Endothelial cell of umbilical vein (primary cell): Measurements from ENCODE around the gene DMD. TPM values are rescaled to one million over a fixed set of nuclear protein-coding genes. Genes with fewer than 3 reads are reported as not detected.

Experiments
- BruUV-seq: library from RNA; stranded (reverse); fragments of 400-500 nt; replicated peaks from 2 replicates; lab custom pipeline; 2021; lab: Mats Ljungman, UMichigan
- CTCF ChIA-PET: fragments of 300-600, 350-600 bp; sonication (Branson Sonifier 250); formaldehyde crosslinking; loops from one replicate; lab custom pipeline; 2021; ENCODE audit warnings: antibody characterized with exemption, inconsistent platforms; lab: Charles Lee
- POLR2A ChIA-PET: fragments of 300-600, 350-600 bp; sonication (Branson Sonifier 250); formaldehyde crosslinking; loops from one replicate; lab custom pipeline; 2021; ENCODE audit warnings: antibody characterized with exemption, inconsistent platforms; lab: Charles Lee
- DNase-seq: peaks from one replicate; pipeline ENCODE4 v3.0.0-alpha.2; 2011; ENCODE audit warnings: low read depth, low spot score
- FAIRE-seq: peaks from 2 replicates; lab custom pipeline; 2011; peaks lifted over from hg19 to GRCh38; lab: Jason Lieb, UNC
- H2AFZ ChIP-seq: 2 replicates; pipeline ENCODE4 v1.6.0; 2012; ENCODE audit warnings: low read depth, low read length, control low read depth, inconsistent platforms
- H3K27ac ChIP-seq: 2 replicates; pipeline ENCODE4 v1.5.1; 2011; ENCODE audit warnings: low read depth, mild to moderate bottlenecking, control low read depth, low read length, moderate library complexity; ENCODE audit not compliant: insufficient read depth
- H3K27me3 ChIP-seq, 2 experiments: 2 replicates each; pipeline versions ENCODE4 v1.6.0 to v1.6.1; 2011; ENCODE audit warnings: low read length in 2 of 2, mixed read lengths in 1 of 2; ENCODE audit not compliant: control insufficient read depth in 2 of 2, insufficient read depth in 2 of 2
- H3K36me3 ChIP-seq, 2 experiments: 2 replicates in 1 of 2; 3 replicates in 1 of 2; pipeline ENCODE4 v1.5.1; 2011; ENCODE audit warnings: low read length in 2 of 2, mild to moderate bottlenecking in 1 of 2, moderate library complexity in 1 of 2; ENCODE audit not compliant: control insufficient read depth in 2 of 2, insufficient read depth in 2 of 2; ENCODE audit errors: extremely low read depth in 1 of 2
- H3K4me1 ChIP-seq: 3 replicates; pipeline ENCODE4 v1.5.1; 2011; ENCODE audit warnings: mild to moderate bottlenecking, low read length; ENCODE audit not compliant: control insufficient read depth, insufficient read depth; ENCODE audit errors: extremely low read depth
- H3K4me2 ChIP-seq: 2 replicates; pipeline ENCODE4 v1.6.1; 2011; ENCODE audit warnings: low read length, control low read depth, mixed read lengths; ENCODE audit not compliant: insufficient read depth
- H3K4me3 ChIP-seq, 3 experiments: fragments of 200-600 bp in 1 of 3; sonication (generic), shearing (Covaris generic) in 1 of 3; replicated peaks in 1 of 3; 2 replicates each; pipeline ENCODE4 v1.5.1; 2011 to 2016; ENCODE audit warnings: control low read depth in 3 of 3, low read length in 3 of 3, mild to moderate bottlenecking in 2 of 3, inconsistent platforms in 1 of 3, low read depth in 1 of 3, moderate library complexity in 1 of 3; ENCODE audit not compliant: insufficient read depth in 1 of 3
- H3K79me2 ChIP-seq: 2 replicates; pipeline ENCODE4 v1.6.0; 2012; ENCODE audit warnings: low read length, inconsistent platforms; ENCODE audit not compliant: control insufficient read depth, insufficient read depth
- H3K9ac ChIP-seq: replicated peaks from 2 replicates; pipeline ENCODE3; 2011; ENCODE audit warnings: low read length, control low read depth; ENCODE audit not compliant: insufficient read depth; ENCODE audit errors: extremely low read depth
- H3K9me1 ChIP-seq: replicated peaks from 3 replicates; pipeline ENCODE4 v1.6.0; 2011; ENCODE audit warnings: mild to moderate bottlenecking, low read length; ENCODE audit not compliant: control insufficient read depth, insufficient read depth; ENCODE audit errors: extremely low read depth
- H3K9me3 ChIP-seq: replicated peaks from 2 replicates; pipeline ENCODE4 v1.5.1; 2012; ENCODE audit warnings: low read length, inconsistent platforms; ENCODE audit not compliant: control insufficient read depth, insufficient read depth
- H4K20me1 ChIP-seq: replicated peaks from 2 replicates; pipeline ENCODE3; 2011; ENCODE audit warnings: mild to moderate bottlenecking, low read length; ENCODE audit not compliant: control insufficient read depth, insufficient read depth; ENCODE audit errors: extremely low read depth
- CTCF ChIP-seq, 2 donors: IDR thresholded peaks; 1 replicate in 1 of 2; 2 replicates in 1 of 2; pipeline ENCODE4 v1.5.1; 2011; ENCODE audit warnings: low read length in 2 of 2, mild to moderate bottlenecking in 2 of 2, moderate library complexity in 2 of 2, control low read depth in 1 of 2, inconsistent platforms in 1 of 2, low read depth in 1 of 2; ENCODE audit not compliant: insufficient read depth in 1 of 2; ENCODE audit errors: extremely low read depth in 1 of 2
- EZH2 ChIP-seq: IDR thresholded peaks from 2 replicates; pipeline ENCODE4 v1.6.1; 2012; ENCODE audit warnings: borderline replicate concordance, low read depth, mild to moderate bottlenecking, moderate library complexity, low read length, inconsistent platforms; ENCODE audit not compliant: severe bottlenecking
- GATA2 ChIP-seq: IDR thresholded peaks from 2 replicates; pipeline ENCODE4 v1.7.0; 2011; ENCODE audit warnings: low read depth, mild to moderate bottlenecking, moderate library complexity, mixed read lengths, low read length; ENCODE audit not compliant: insufficient read length, insufficient read depth
- JUN ChIP-seq: IDR thresholded peaks from 2 replicates; pipeline ENCODE4 v1.6.1; 2011; ENCODE audit warnings: borderline replicate concordance, low read depth; ENCODE audit not compliant: insufficient read length, insufficient read depth
- MYC ChIP-seq: IDR thresholded peaks from one replicate; pipeline ENCODE4 v1.6.1; 2011; ENCODE audit warnings: mild to moderate bottlenecking, low read depth, low read length
- POLR2A ChIP-seq: IDR thresholded peaks from 2 replicates; pipeline ENCODE4 v1.6.1; 2012; ENCODE audit warnings: low read depth, mild to moderate bottlenecking, control low read depth, low read length
- POLR2AphosphoS5 ChIP-seq: IDR thresholded peaks from 2 replicates; pipeline ENCODE4 v1.6.1; 2012; ENCODE audit warnings: low read depth, mild to moderate bottlenecking, control low read depth, low read length, moderate library complexity; ENCODE audit not compliant: insufficient read depth
- dilution Hi-C: fragments of 300-500 bp; cut with MboI; formaldehyde crosslinking; loops from one replicate; pipeline ENCODE4 v1.15.0; 2019; ENCODE audit warnings: low sequenced_read_pairs; ENCODE audit not compliant: extremely low pct_ligation_motif_present
- intact Hi-C: fragments of 100-400 bp; cut with micrococcal nuclease; formaldehyde crosslinking; loops from one replicate; pipeline ENCODE4 v1.10.0; 2022
- polyA plus RNA-seq, 4 experiments: library from polyadenylated mRNA; depleted of rRNA in 3 of 4; stranded (reverse) in 3 of 4; unstranded in 1 of 4; fragments of >200 nt; gene quantifications; 2 replicates each; pipeline versions ENCODE4 v1.2.1 to v1.2.3, GENCODE V29; 2011 to 2012; ENCODE audit warnings: missing spikeins in 1 of 4
- total RNA-seq: library from RNA; stranded (reverse); gene quantifications from 2 replicates; pipeline ENCODE4 v1.2.3, GENCODE V29; 2021
- TF ChIP-seq, protein P1 (sequence below): IDR thresholded peaks from 2 replicates; pipeline ENCODE4 v1.6.1; 2011; ENCODE audit not compliant: insufficient read depth, insufficient read length

DMD gene
- total and polyA plus RNA-seq, 2 donors (not counting 3 experiments of a cell fraction or from before 2014, with no cell fraction given): 7.3 to 9.0 TPM

DNA sequence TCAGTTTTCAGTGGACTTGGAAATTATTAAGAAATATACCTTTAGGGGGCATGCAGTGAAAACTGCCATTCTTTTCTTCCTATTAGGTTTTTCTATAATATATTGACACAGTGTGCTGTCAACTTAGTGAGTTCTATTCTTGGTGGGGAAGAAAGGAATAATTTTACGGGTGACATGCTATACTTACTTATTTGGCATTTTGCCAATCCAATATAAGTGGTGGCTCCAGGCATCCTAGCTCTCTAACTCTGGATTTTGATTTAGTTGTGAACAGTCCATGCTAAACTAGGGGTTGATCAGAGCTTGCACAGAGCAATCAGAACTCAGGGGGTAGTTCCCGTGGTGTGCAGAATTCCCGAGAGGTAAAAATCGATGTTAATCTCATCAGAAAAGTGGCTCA is 1861.8 kb downstream of the DMD start:
- Histone ChIP-seq H4K20me1 (no peaks in the 10 kb centered on the region), H3K79me2 (no peaks in the 10 kb centered on the region), H3K27me3 (no peaks in the 10 kb centered on the region), H3K4me3 (no peak overlapping the region), H3K27ac (no peak overlapping the region), H3K4me2 (no peak overlapping the region), H3K9me1 (no peaks in the 10 kb centered on the region), H3K36me3 (no peaks in the 10 kb centered on the region), H2AFZ (no peak overlapping the region), H3K4me1 (no peaks in the 10 kb centered on the region), H3K9ac (no peak overlapping the region), H3K9me3 (no peaks in the 10 kb centered on the region)
- CTCF ChIA-PET: no interaction called here
- intact Hi-C loops (no loop called here), dilution Hi-C loops (no loop called here)
- no TSS peak for BruUV-seq
- FAIRE-seq (no peak), DNase-seq (no peak)
- POLR2A ChIA-PET: no interaction called here
- TF ChIP-seq POLR2A (no peak), JUN (no peak), EZH2 (no peak), POLR2AphosphoS5 (no peak), CTCF (IDR thresholded peaks at IDR 0.05; ENCODE audit: extremely low read depth in 1 of 2, insufficient read depth in 1 of 2, low read depth in 1 of 2, low read length in 2 of 2) (no peak), MYC (no peak), GATA2 (no peak)
- TF ChIP-seq, protein P1, sequence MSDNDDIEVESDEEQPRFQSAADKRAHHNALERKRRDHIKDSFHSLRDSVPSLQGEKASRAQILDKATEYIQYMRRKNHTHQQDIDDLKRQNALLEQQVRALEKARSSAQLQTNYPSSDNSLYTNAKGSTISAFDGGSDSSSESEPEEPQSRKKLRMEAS: no peak
